ENCODE results near the gene TUBA3E.
A peak's percentile ranks its signal among the peaks of the same experiment; 100 is the strongest.
"Not testable (repeated sequence)": the region's sequence is repeated elsewhere in the genome, so short reads cannot be mapped to it uniquely, and the experiment has no call there.

DNA sequence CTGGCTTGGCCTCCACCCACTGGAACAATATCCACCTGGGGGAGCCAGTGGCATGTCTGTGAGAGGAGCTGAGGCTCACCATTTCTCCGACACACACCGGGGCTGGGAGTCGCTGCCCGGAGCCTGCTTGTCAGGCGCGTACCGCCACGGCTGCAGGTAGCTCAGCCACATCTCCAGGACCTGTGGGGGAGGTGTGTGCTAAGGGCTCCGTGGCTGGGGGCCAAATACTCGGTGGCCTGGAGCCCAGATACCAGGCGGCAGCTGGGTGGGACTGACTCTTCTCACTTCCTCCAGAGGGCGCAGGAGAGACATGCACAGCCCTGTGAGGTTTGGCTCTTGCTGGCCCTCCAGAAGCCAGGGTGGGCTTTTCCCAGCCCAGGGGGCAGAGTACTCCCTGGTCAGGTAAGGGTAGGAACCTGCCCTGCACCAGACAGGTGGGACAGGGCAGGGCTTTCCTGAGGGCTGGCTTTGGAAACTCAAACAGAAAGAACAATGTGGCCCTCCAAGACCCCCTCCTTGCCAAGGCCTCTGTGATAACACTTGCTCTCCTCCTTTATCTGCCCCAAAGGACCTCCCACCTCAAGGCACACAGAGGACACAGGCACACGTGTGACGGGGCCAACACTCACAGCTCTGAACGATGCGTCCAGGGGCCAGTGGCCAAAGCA is 42.1 kb downstream of the TUBA3E start:
- TF ChIP-seq, protein P1, sequence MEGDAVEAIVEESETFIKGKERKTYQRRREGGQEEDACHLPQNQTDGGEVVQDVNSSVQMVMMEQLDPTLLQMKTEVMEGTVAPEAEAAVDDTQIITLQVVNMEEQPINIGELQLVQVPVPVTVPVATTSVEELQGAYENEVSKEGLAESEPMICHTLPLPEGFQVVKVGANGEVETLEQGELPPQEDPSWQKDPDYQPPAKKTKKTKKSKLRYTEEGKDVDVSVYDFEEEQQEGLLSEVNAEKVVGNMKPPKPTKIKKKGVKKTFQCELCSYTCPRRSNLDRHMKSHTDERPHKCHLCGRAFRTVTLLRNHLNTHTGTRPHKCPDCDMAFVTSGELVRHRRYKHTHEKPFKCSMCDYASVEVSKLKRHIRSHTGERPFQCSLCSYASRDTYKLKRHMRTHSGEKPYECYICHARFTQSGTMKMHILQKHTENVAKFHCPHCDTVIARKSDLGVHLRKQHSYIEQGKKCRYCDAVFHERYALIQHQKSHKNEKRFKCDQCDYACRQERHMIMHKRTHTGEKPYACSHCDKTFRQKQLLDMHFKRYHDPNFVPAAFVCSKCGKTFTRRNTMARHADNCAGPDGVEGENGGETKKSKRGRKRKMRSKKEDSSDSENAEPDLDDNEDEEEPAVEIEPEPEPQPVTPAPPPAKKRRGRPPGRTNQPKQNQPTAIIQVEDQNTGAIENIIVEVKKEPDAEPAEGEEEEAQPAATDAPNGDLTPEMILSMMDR (conservative IDR thresholded peaks at IDR 0.05; ENCODE audit: low read length), result peak; percentile 72
- TF ChIP-seq EZH2phosphoT487 (IDR thresholded peaks at IDR 0.05; ENCODE audit: borderline replicate concordance, low read depth, low read length), result not testable (repeated sequence)

All from OCI-LY7 (cell line).